SJCRH30 (cell line): ENCODE data around the gene ERO1B. TPM values are rescaled to one million over a fixed set of nuclear protein-coding genes. Genes with fewer than 3 reads are reported as not detected.
"Not testable (repeated sequence)": the region's sequence is repeated elsewhere in the genome, so short reads cannot be mapped to it uniquely, and the experiment has no call there.

Experiments
- DNase-seq, 2 experiments: peaks; one replicate each; pipeline ENCODE4 v3.0.0-alpha.2; 2015 to 2020
- H3K27ac ChIP-seq: fragments of 250-450 bp; sonication (Bioruptor Pico); 2 replicates; pipeline ENCODE4 v1.5.1; 2020; ENCODE audit warnings: mild to moderate bottlenecking, moderate library complexity
- H3K27me3 ChIP-seq: fragments of 250-450 bp; sonication (Bioruptor Pico); 2 replicates; pipeline ENCODE4 v1.5.1; 2020; ENCODE audit warnings: mild to moderate bottlenecking, moderate library complexity
- H3K36me3 ChIP-seq: fragments of 250-450 bp; sonication (Bioruptor Pico); 2 replicates; pipeline ENCODE4 v1.5.1; 2020; ENCODE audit warnings: mild to moderate bottlenecking, moderate library complexity
- H3K4me1 ChIP-seq: fragments of 250-450 bp; sonication (Bioruptor Pico); 2 replicates; pipeline ENCODE4 v1.5.1; 2020; ENCODE audit warnings: mild to moderate bottlenecking, moderate library complexity
- H3K4me3 ChIP-seq: fragments of 250-450 bp; sonication (Bioruptor Pico); 2 replicates; pipeline ENCODE4 v1.5.1; 2020; ENCODE audit warnings: mild to moderate bottlenecking, moderate library complexity
- H3K9me3 ChIP-seq: fragments of 250-450 bp; sonication (Bioruptor Pico); replicated peaks from 2 replicates; pipeline ENCODE4 v1.5.1; 2020; ENCODE audit warnings: mild to moderate bottlenecking, moderate library complexity
- total RNA-seq: library from RNA; depleted of rRNA; stranded (reverse); fragments of >200 nt; shearing (Covaris generic); gene quantifications from 2 replicates; pipeline ENCODE4 v1.2.3, GENCODE V29; 2014

Gene ERO1B
- total RNA-seq, 1 experiment from 2014 or later, result 3.6 TPM

- Histone ChIP-seq H3K27me3 (no peaks in the 10 kb centered on the region), H3K36me3 (no peaks in the 10 kb centered on the region; the same call in 1 of the 2 replicates), H3K9me3 (peaks cover 8% of the 10 kb centered on the region; the same call in 1 of the 2 replicates), H3K27ac (no peak overlapping the region), H3K4me1 (no peaks in the 10 kb centered on the region), H3K4me3 (no peak overlapping the region)
- no peak for DNase-seq
Observed at GRCh38 chr1:236204656-236205055, 77.1 kb downstream of the ERO1B start.

GRCh38 chr1:236204039-236204438 lies 77.7 kb downstream of the ERO1B start:
- Histone ChIP-seq H3K27ac (no peak overlapping the region), H3K4me3 (no peak overlapping the region), H3K27me3 (no peaks in the 10 kb centered on the region), H3K36me3 (no peaks in the 10 kb centered on the region; the same call in 1 of the 2 replicates), H3K9me3 (peaks cover 8% of the 10 kb centered on the region; the same call in 1 of the 2 replicates), H3K4me1 (no peaks in the 10 kb centered on the region)
- DNase-seq, result no peak

- Histone ChIP-seq H3K9me3 (peaks cover 8% of the 10 kb centered on the region; the same call in 1 of the 2 replicates), H3K4me1 (no peaks in the 10 kb centered on the region), H3K27ac (no peak overlapping the region), H3K4me3 (no peak overlapping the region), H3K27me3 (no peaks in the 10 kb centered on the region), H3K36me3 (no peaks in the 10 kb centered on the region; the same call in 1 of the 2 replicates)
- no peak for DNase-seq
Observed at GRCh38 chr1:236201786-236202185, 80.0 kb downstream of the ERO1B start.

- H3K27me3 ChIP-seq, result no peaks in the 10 kb centered on the region
- DNase-seq, result no peak
- no peak overlapping the region for H3K4me3 ChIP-seq
Observed at GRCh38 chr1:236200925-236201324, 80.8 kb downstream of the ERO1B start.

DNA sequence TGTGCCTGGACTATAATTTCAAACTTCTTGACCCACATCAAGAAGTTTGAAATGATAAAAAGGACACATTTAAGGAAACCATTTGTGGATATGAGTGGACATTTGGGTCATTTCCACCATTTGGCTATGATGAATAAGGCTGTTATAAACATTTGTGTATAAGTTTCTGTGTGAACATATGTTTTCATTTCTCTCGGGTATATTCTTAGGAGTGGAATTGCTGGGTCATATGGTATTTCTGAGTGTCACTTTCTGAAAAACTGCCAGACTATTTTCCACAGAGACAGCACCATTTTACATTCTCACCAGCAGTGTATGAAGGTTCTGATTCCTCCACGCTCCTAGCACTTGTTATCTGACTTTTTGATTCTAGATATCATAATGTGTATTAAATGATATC lies 88.6 kb downstream of the ERO1B start:
- no peak overlapping the region for H3K4me3 ChIP-seq
- no peaks in the 10 kb centered on the region for H3K27me3 ChIP-seq
- no peaks in the 10 kb centered on the region for H3K4me1 ChIP-seq

More at GRCh38 chr1:236200925-236201324, 80.8 kb downstream of the ERO1B start:
- Histone ChIP-seq H3K9me3 (peaks cover 8% of the 10 kb centered on the region; the same call in 1 of the 2 replicates), H3K27ac (no peak overlapping the region), H3K36me3 (no peaks in the 10 kb centered on the region; the same call in 1 of the 2 replicates), H3K4me1 (no peaks in the 10 kb centered on the region)

DNA sequence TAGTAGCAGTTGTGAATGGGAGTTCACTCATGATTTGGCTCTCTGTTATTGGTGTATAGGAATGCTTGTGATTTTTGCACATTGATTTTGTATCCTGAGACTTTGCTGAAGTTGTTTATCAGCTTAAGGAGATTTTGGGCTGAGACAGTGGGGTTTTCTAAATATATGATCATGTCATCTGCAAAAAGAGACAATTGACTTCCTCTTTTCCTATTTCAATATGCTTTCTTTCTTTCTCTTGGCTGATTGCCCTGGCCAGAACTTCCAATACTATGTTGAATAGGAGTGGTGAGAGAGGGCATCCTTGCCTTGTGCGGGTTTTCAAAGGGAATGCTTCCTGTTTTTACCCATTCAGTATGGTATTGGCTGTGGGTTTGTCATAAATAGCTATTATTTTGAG lies 93.7 kb downstream of the ERO1B start:
- not testable (repeated sequence) for H3K27ac ChIP-seq, DNase-seq, H3K27me3 ChIP-seq, H3K9me3 ChIP-seq, H3K4me3 ChIP-seq, H3K36me3 ChIP-seq, H3K4me1 ChIP-seq

More for the DNA sequence above, 88.6 kb downstream of the ERO1B start:
- DNase-seq, result no peak
- H3K9me3 ChIP-seq, result no peaks in the 10 kb centered on the region
- no peaks in the 10 kb centered on the region for H3K36me3 ChIP-seq
- H3K27ac ChIP-seq, result no peak overlapping the region

DNA sequence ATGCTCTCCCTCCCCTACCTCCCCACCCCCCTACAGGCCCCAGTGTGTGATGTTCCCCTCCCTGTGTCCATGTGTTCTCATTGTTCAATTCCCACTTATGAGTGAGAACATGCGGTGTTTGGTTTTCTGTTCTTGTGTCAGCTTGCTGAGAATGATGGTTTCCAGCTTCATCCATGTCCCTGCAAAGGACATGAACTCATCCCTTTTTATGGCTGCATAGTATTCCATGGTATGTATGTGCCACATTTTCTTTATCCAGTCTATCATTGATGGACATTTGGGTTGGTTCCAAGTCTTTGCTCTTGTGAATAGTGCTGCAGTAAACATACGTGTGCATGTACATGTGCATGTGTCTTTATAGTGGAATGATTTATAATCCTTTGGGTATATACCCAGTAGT lies 95.3 kb downstream of the ERO1B start:
- not testable (repeated sequence) for H3K4me1 ChIP-seq, H3K4me3 ChIP-seq, H3K9me3 ChIP-seq, DNase-seq, H3K36me3 ChIP-seq, H3K27ac ChIP-seq, H3K27me3 ChIP-seq

DNA sequence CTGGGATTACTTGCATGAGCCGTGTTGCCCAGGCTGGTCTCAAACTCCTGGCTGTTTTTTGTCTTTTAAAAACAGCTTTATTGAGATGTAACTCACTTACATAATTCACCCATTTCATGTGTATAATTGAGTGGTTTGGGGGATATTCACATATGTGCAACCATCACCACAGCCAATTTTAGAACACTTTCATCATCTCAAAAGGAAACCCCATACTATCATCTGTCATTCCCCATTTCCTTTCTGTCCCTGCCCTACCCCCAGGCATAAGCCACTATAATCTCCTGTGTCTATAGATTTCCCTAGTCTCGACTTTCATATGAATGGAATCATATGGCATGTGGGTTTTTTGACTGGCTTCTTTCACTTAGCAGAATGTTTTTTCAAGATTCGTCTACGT lies 96.1 kb downstream of the ERO1B start:
- H3K27me3 ChIP-seq, result no peaks in the 10 kb centered on the region
- H3K27ac ChIP-seq, result no peak overlapping the region
- no peak overlapping the region for H3K4me3 ChIP-seq
- peaks cover 2% of the 10 kb centered on the region for H3K4me1 ChIP-seq
- H3K36me3 ChIP-seq, result no peaks in the 10 kb centered on the region
- DNase-seq, result peak; percentile 37 to 73
- H3K9me3 ChIP-seq, result no peaks in the 10 kb centered on the region; the same call in 1 of the 2 replicates

GRCh38 chr1:236181059-236181458 lies 100.7 kb downstream of the ERO1B start:
- DNase-seq, result no peak
- Histone ChIP-seq H3K27ac (no peak overlapping the region), H3K4me1 (peaks cover 2% of the 10 kb centered on the region), H3K27me3 (no peaks in the 10 kb centered on the region), H3K36me3 (no peaks in the 10 kb centered on the region), H3K4me3 (no peak overlapping the region), H3K9me3 (no peaks in the 10 kb centered on the region)

DNA sequence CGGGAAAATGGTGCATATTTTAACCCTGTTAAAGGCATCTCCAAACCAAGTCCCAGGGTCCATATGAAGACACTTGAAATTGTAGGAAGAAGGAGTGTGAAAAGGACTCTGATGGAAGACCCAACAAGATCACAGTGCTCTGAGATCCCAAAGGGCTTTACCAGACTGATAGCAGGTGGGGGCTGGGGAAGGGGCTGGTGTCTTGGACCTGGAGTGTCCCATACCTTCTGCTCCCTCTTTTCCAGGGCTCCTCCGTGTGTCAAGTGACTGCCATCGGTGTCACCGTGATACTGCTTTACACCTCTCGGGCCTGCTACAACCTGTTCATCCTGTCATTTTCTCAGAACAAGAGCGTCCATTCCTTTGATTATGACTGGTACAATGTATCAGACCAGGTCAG lies 102.1 kb downstream of the ERO1B start:
- H3K36me3 ChIP-seq, result no peaks in the 10 kb centered on the region
- no peak for DNase-seq
- H3K27me3 ChIP-seq, result no peaks in the 10 kb centered on the region
- H3K27ac ChIP-seq, result no peak overlapping the region
- H3K4me3 ChIP-seq, result no peak overlapping the region
- H3K4me1 ChIP-seq, result no peaks in the 10 kb centered on the region
- no peaks in the 10 kb centered on the region for H3K9me3 ChIP-seq

- no peaks in the 10 kb centered on the region for H3K9me3 ChIP-seq
- H3K36me3 ChIP-seq, result no peaks in the 10 kb centered on the region
- no peak overlapping the region for H3K4me3 ChIP-seq
- H3K27me3 ChIP-seq, result no peaks in the 10 kb centered on the region
- no peak overlapping the region for H3K27ac ChIP-seq
- no peak for DNase-seq
- no peaks in the 10 kb centered on the region for H3K4me1 ChIP-seq
Observed at GRCh38 chr1:236176337-236177336, 105.1 kb downstream of the ERO1B start.

DNA sequence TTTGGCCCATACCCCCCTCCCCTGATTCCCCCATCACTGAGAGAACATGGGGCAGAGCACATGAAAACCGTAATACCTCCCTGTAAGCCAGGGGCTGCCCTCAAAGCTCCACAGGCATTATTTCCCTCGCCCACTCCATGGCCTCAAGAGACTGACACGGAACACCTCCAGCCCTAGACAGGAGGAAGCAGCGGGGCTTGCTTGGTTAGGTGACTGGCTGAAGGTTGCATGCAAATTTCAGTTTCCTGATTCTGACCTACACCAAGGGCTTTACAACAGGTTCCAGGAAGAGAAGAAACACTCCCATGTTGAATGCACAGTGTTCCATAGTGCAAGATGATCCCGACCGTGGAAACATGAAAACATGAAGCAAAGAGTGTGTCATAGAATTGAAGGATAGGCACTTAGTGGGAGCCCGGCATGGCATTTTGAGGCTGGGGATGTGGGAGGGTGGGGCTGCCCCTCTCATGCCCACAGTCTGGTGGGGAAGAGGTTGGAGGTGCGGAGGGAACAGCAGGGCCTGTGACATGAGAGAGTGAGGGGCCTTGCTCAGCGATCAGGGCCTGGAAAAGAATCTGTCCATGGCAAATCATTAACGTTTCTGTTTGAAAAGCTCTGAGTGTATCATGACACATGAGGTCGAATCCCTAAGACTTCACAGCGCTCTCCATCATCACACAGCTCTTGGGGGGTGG lies 106.0 kb downstream of the ERO1B start:
- H3K4me1 ChIP-seq, result no peaks in the 10 kb centered on the region

GRCh38 chr1:236173174-236173767 lies 108.5 kb downstream of the ERO1B start:
- no peak for DNase-seq
- Histone ChIP-seq H3K27ac (no peak overlapping the region), H3K4me3 (no peak overlapping the region), H3K27me3 (no peaks in the 10 kb centered on the region), H3K4me1 (no peaks in the 10 kb centered on the region), H3K36me3 (no peaks in the 10 kb centered on the region), H3K9me3 (no peaks in the 10 kb centered on the region)

More for the DNA sequence above, 106.0 kb downstream of the ERO1B start:
- DNase-seq, result no peak
- Histone ChIP-seq H3K36me3 (no peaks in the 10 kb centered on the region), H3K27ac (no peak overlapping the region), H3K4me3 (no peak overlapping the region), H3K27me3 (no peaks in the 10 kb centered on the region), H3K9me3 (no peaks in the 10 kb centered on the region)

DNA sequence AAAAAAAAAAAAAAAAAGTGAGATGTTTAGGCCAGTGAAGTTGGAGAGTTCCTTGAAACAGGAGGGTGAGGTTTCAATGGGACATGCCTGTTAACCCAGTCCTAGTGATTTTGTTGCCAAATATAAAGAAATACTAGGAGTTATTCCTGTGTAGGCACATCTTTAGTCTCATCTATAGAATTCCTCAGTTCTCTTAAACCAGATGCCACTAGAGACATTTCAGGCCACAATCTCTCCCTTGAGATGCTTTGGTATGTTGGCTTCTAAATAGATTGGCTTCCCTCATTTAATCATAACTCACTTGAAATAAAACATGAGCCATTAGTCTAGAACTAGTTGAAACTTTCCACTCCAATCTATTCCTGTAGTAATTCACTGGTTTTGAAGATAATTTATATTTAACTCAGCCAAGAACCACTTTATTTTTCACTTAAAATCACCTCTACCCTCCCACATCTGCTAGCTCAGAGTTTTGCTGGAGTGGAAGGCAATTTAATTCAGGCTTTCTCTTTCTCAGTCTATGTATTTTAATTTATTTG lies 109.6 kb downstream of the ERO1B start:
- no peak for DNase-seq
- Histone ChIP-seq H3K27me3 (no peaks in the 10 kb centered on the region), H3K36me3 (no peaks in the 10 kb centered on the region)

More for the DNA sequence above, 109.6 kb downstream of the ERO1B start:
- no peaks in the 10 kb centered on the region for H3K4me1 ChIP-seq
- no peak overlapping the region for H3K27ac ChIP-seq
- no peak overlapping the region for H3K4me3 ChIP-seq
- H3K9me3 ChIP-seq, result no peaks in the 10 kb centered on the region
